Common myeloid progenitor, CD34-positive (primary cell): ENCODE data around the gene PLET1.

Experiments
- CTCF ChIA-PET: fragments of 350-600 bp; sonication (Branson Sonifier 250); formaldehyde crosslinking; loops from one replicate; lab custom pipeline; 2021; ENCODE audit warnings: antibody characterized with exemption; lab: Charles Lee
- POLR2A ChIA-PET: fragments of 350-600 bp; sonication (Branson Sonifier 250); formaldehyde crosslinking; loops from one replicate; lab custom pipeline; 2021; ENCODE audit warnings: antibody characterized with exemption; lab: Charles Lee
- DNase-seq, 3 donors: peaks; one replicate each; pipeline versions ENCODE4 v3.0.0 to v3.0.0-alpha.2; 2013
- H3K27ac ChIP-seq, 2 experiments: 1 replicate in 1 of 2; 2 replicates in 1 of 2; pipeline ENCODE4 v1.7.0; 2013; ENCODE audit warnings: inconsistent platforms in 2 of 2, low read length in 2 of 2, mild to moderate bottlenecking in 2 of 2, low read depth in 1 of 2, moderate library complexity in 1 of 2; ENCODE audit not compliant: severe bottlenecking in 2 of 2, insufficient read depth in 1 of 2, poor library complexity in 1 of 2
- H3K27me3 ChIP-seq, 5 experiments: replicated peaks in 2 of 5; 1 replicate in 3 of 5; 2 replicates in 2 of 5; pipeline versions ENCODE4 v1.6.1 to v1.7.0; 2013; ENCODE audit warnings: low read length in 4 of 5, mild to moderate bottlenecking in 2 of 5, moderate library complexity in 2 of 5, inconsistent platforms in 1 of 5; ENCODE audit not compliant: insufficient read depth in 5 of 5, control insufficient read depth in 4 of 5
- H3K36me3 ChIP-seq, 4 experiments: 1 replicate in 2 of 4; 2 replicates in 2 of 4; pipeline versions ENCODE4 v1.6.1 to v1.7.0; 2013; ENCODE audit warnings: low read length in 3 of 4, control low read depth in 1 of 4, mild to moderate bottlenecking in 1 of 4; ENCODE audit not compliant: control insufficient read depth in 4 of 4, insufficient read depth in 4 of 4
- H3K4me1 ChIP-seq, 4 experiments: 1 replicate in 3 of 4; 2 replicates in 1 of 4; pipeline versions ENCODE4 v1.6.1 to v1.7.1; 2013; ENCODE audit warnings: low read length in 3 of 4, mild to moderate bottlenecking in 3 of 4, control low read depth in 1 of 4, inconsistent platforms in 1 of 4, moderate library complexity in 1 of 4; ENCODE audit not compliant: control insufficient read depth in 4 of 4, insufficient read depth in 4 of 4; ENCODE audit errors: control extremely low read depth in 1 of 4
- H3K4me3 ChIP-seq, 7 experiments: 1 replicate in 4 of 7; 2 replicates in 3 of 7; pipeline versions ENCODE4 v1.5.1 to v1.7.0; 2013; ENCODE audit warnings: mild to moderate bottlenecking in 7 of 7, low read length in 6 of 7, moderate library complexity in 6 of 7, inconsistent platforms in 2 of 7, low read depth in 2 of 7, control low read depth in 1 of 7; ENCODE audit not compliant: insufficient read depth in 4 of 7, control insufficient read depth in 1 of 7; ENCODE audit errors: extremely low read depth in 1 of 7
- H3K9me3 ChIP-seq, 5 experiments: 1 replicate in 4 of 5; 2 replicates in 1 of 5; pipeline versions ENCODE4 v1.6.1 to v1.7.1; 2013; ENCODE audit warnings: low read length in 4 of 5, mild to moderate bottlenecking in 2 of 5, inconsistent platforms in 1 of 5, low read depth in 1 of 5, moderate library complexity in 1 of 5; ENCODE audit not compliant: control insufficient read depth in 4 of 5, insufficient read depth in 2 of 5; ENCODE audit errors: control extremely low read depth in 1 of 5
- WGBS: methylation state at CpG from one replicate; pipeline ENCODE4 v1.1.5; 2013; ENCODE audit not compliant: insufficient coverage; 5-methylcytosine and 5-hydroxymethylcytosine counted together

The PLET1 gene

GRCh38 chr11:112277941-112278340 is 17.3 kb upstream of the PLET1 start:
- ChIA-PET CTCF (interaction anchor here (0.6 to 11.8 kb wide), 4 partner anchors 56 to 1482 kb away, joined by 5 to 246 read pairs (median 6); partner anchors contain the start of gene PTS), POLR2A (interaction anchor here (0.7 kb wide), 1 partner anchor 52 kb away, joined by 3 read pairs; no protein-coding TSS in a partner anchor)
- H3K9me3 ChIP-seq: no peaks in the 10 kb centered on the region
- no peaks in the 10 kb centered on the region for H3K36me3 ChIP-seq
- no peak overlapping the region for H3K27ac ChIP-seq
- no peaks in the 10 kb centered on the region for H3K27me3 ChIP-seq
- no peak for DNase-seq
- H3K4me1 ChIP-seq: peaks cover 0 to 27% (median 19%) of the 10 kb centered on the region in 4 experiments
- no peak overlapping the region for H3K4me3 ChIP-seq

GRCh38 chr11:112277029-112277428 is 16.4 kb upstream of the PLET1 start:
- no peak for DNase-seq
- Histone ChIP-seq H3K4me1 (peaks cover 0 to 22% (median 18%) of the 10 kb centered on the region in 4 experiments), H3K27me3 (no peaks in the 10 kb centered on the region), H3K27ac (no peak overlapping the region), H3K4me3 (no peak overlapping the region), H3K9me3 (no peaks in the 10 kb centered on the region), H3K36me3 (no peaks in the 10 kb centered on the region)
- POLR2A ChIA-PET: no interaction called here
- CTCF ChIA-PET: interaction anchor here (1.1 to 2.0 kb wide), 3 partner anchors 56 to 107 kb away, joined by 3 to 6 read pairs (median 4); no protein-coding TSS in a partner anchor
- WGBS: no CpG with 5 or more reads among the region's 1 CpG

- WGBS: 100% methylated on average over 4 of the region's 7 CpGs
- ChIA-PET CTCF (no interaction called here), POLR2A (no interaction called here)
- Histone ChIP-seq H3K27me3 (no peaks in the 10 kb centered on the region), H3K27ac (no peak overlapping the region), H3K9me3 (no peaks in the 10 kb centered on the region), H3K4me1 (peaks cover 0 to 5% (median under 1%) of the 10 kb centered on the region in 4 experiments), H3K4me3 (no peak overlapping the region), H3K36me3 (no peaks in the 10 kb centered on the region)
- DNase-seq: no peak
Measured at GRCh38 chr11:112274007-112274783, 13.5 kb upstream of the PLET1 start.

- CTCF ChIA-PET: interaction anchor here (0.9 to 5.3 kb wide), 2 partner anchors 9 to 52 kb away, joined by 3 to 39 read pairs; no protein-coding TSS in a partner anchor
- no CpG with 5 or more reads among the region's 1 CpG for WGBS
Measured at GRCh38 chr11:112273066-112273465, 12.4 kb upstream of the PLET1 start.

GRCh38 chr11:112271242-112271641 is 10.6 kb upstream of the PLET1 start:
- Histone ChIP-seq H3K9me3 (no peaks in the 10 kb centered on the region), H3K4me3 (no peak overlapping the region), H3K4me1 (no peaks in the 10 kb centered on the region), H3K27me3 (no peaks in the 10 kb centered on the region), H3K27ac (no peak overlapping the region), H3K36me3 (no peaks in the 10 kb centered on the region)
- no peak for DNase-seq
- 100% methylated on average over 2 of the region's 4 CpGs for WGBS
- ChIA-PET POLR2A (no interaction called here), CTCF (interaction anchor here (1.1 to 5.3 kb wide), 2 partner anchors 10 to 12 kb away, joined by 3 to 39 read pairs; no protein-coding TSS in a partner anchor)

More at GRCh38 chr11:112273066-112273465, 12.4 kb upstream of the PLET1 start:
- Histone ChIP-seq H3K4me1 (no peaks in the 10 kb centered on the region), H3K27me3 (no peaks in the 10 kb centered on the region), H3K27ac (no peak overlapping the region), H3K36me3 (no peaks in the 10 kb centered on the region), H3K9me3 (no peaks in the 10 kb centered on the region), H3K4me3 (no peak overlapping the region)
- DNase-seq: no peak
- POLR2A ChIA-PET: no interaction called here

GRCh38 chr11:112270551-112271180 is 10.0 kb upstream of the PLET1 start:
- 86% methylated on average over 10 of the region's 12 CpGs for WGBS
- CTCF ChIA-PET: interaction anchor here (1.1 to 5.3 kb wide), 2 partner anchors 11 to 12 kb away, joined by 3 to 39 read pairs; no protein-coding TSS in a partner anchor
- H3K4me1 ChIP-seq: no peaks in the 10 kb centered on the region

GRCh38 chr11:112269139-112269538 is 8.5 kb upstream of the PLET1 start:
- ChIA-PET CTCF (interaction anchor here (5.3 kb wide), 1 partner anchor 13 kb away, joined by 39 read pairs; no protein-coding TSS in a partner anchor), POLR2A (no interaction called here)
- Histone ChIP-seq H3K27me3 (no peaks in the 10 kb centered on the region), H3K27ac (no peak overlapping the region), H3K9me3 (no peaks in the 10 kb centered on the region), H3K4me1 (no peaks in the 10 kb centered on the region), H3K4me3 (no peak overlapping the region), H3K36me3 (no peaks in the 10 kb centered on the region)
- 87% methylated on average over 6 of the region's 6 CpGs for WGBS
- DNase-seq: no peak

More at GRCh38 chr11:112270551-112271180, 10.0 kb upstream of the PLET1 start:
- Histone ChIP-seq H3K4me3 (no peak overlapping the region), H3K27ac (no peak overlapping the region), H3K27me3 (no peaks in the 10 kb centered on the region), H3K9me3 (no peaks in the 10 kb centered on the region), H3K36me3 (no peaks in the 10 kb centered on the region)
- no peak for DNase-seq
- POLR2A ChIA-PET: no interaction called here
